Transverse colon (tissue), 3 donors: ENCODE results near the gene COMMD1.

Experiments
- EP300 ChIP-seq: sonication (generic); formaldehyde crosslinking; IDR thresholded peaks from one replicate; pipeline ENCODE4 v1.6.1; 2017; ENCODE audit warnings: antibody characterized with exemption, low read depth
- POLR2A ChIP-seq: fragments of 450-650 bp; IDR thresholded peaks from one replicate; pipeline ENCODE4 v1.6.1; 2016; ENCODE audit warnings: antibody characterized with exemption, mild to moderate bottlenecking, moderate library complexity
- TF ChIP-seq, protein P1 (sequence below), 5 experiments: fragments of 200-600 bp in 3 of 5; fragments of 450-650 bp in 2 of 5; sonication (generic) in 3 of 5; IDR thresholded peaks; 1 replicate in 2 of 5; 2 replicates in 3 of 5; pipeline ENCODE4 v1.5.1; 2016 to 2017; ENCODE audit warnings: antibody characterized with exemption in 5 of 5, inconsistent platforms in 3 of 5, mild to moderate bottlenecking in 2 of 5, moderate library complexity in 1 of 5

DNA sequence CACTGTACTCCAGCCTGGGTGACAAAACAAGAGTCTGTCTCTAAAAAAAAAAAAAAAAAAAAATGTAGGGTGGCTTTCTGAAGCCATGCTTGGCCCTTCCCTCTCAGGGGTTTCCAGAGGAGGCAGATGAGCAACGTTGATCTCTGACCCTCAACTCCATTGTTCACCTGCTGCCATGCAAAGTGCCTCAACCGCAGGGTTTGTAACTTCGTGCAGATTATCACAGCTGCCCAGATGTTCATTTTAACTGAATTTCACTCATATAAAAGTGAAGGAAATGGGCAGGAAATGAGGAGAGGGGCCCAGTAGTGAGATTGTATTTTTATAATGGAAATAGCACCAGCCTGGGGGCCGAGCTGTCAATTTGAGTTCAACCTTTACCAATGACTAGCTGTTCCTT, 275.5 kb downstream of the COMMD1 start:
- TF ChIP-seq POLR2A: no peak
- TF ChIP-seq, protein P1, sequence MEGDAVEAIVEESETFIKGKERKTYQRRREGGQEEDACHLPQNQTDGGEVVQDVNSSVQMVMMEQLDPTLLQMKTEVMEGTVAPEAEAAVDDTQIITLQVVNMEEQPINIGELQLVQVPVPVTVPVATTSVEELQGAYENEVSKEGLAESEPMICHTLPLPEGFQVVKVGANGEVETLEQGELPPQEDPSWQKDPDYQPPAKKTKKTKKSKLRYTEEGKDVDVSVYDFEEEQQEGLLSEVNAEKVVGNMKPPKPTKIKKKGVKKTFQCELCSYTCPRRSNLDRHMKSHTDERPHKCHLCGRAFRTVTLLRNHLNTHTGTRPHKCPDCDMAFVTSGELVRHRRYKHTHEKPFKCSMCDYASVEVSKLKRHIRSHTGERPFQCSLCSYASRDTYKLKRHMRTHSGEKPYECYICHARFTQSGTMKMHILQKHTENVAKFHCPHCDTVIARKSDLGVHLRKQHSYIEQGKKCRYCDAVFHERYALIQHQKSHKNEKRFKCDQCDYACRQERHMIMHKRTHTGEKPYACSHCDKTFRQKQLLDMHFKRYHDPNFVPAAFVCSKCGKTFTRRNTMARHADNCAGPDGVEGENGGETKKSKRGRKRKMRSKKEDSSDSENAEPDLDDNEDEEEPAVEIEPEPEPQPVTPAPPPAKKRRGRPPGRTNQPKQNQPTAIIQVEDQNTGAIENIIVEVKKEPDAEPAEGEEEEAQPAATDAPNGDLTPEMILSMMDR (IDR thresholded peaks at IDR 0.05): no peak
- no peak for TF ChIP-seq EP300
